Panc1 (cell line): ENCODE data around the gene GZF1. TPM values are rescaled to one million over a fixed set of nuclear protein-coding genes. Genes with fewer than 3 reads are reported as not detected.

ENCODE experiments used
- ATAC-seq: fragments of 200-7000 bp; cut with Tn5 transposase; 2 replicates; pipeline ENCODE4 v1.9.1; 2020; ENCODE audit warnings: mild to moderate bottlenecking, moderate library complexity
- BruUV-seq: library from RNA; stranded (reverse); fragments of 400-500 nt; replicated peaks from 2 replicates; lab custom pipeline; 2021; lab: Mats Ljungman, UMichigan
- CTCF ChIA-PET: fragments of 300-600 bp; sonication (Branson Sonifier 250); formaldehyde crosslinking; loops from one replicate; lab custom pipeline; 2022; ENCODE audit warnings: antibody characterized with exemption; lab: Charles Lee
- POLR2A ChIA-PET: fragments of 300-600 bp; sonication (Branson Sonifier 250); formaldehyde crosslinking; loops from one replicate; lab custom pipeline; 2022; ENCODE audit warnings: antibody characterized with exemption; lab: Charles Lee
- DNase-seq: peaks from one replicate; pipeline ENCODE4 v3.0.0-alpha.2; 2010; ENCODE audit warnings: low read depth, low spot score
- H3K27ac ChIP-seq: 2 replicates; pipeline ENCODE4 v1.5.1; 2011; ENCODE audit warnings: mild to moderate bottlenecking, low read length, inconsistent platforms
- H3K27me3 ChIP-seq: fragments of 200-500 bp; sonication (Bioruptor generic); 2 replicates; pipeline ENCODE4 v1.6.0; 2014; ENCODE audit warnings: low read length, inconsistent platforms; ENCODE audit not compliant: control insufficient read depth, insufficient read depth
- H3K36me3 ChIP-seq: fragments of 200-500 bp; sonication (Bioruptor generic); 2 replicates; pipeline ENCODE4 v1.5.1; 2014; ENCODE audit warnings: inconsistent platforms, mild to moderate bottlenecking, low read length, moderate library complexity; ENCODE audit not compliant: control insufficient read depth, insufficient read depth
- H3K4me1 ChIP-seq: 2 replicates; pipeline ENCODE4 v1.5.1; 2011; ENCODE audit warnings: inconsistent platforms, mild to moderate bottlenecking, low read length, moderate library complexity; ENCODE audit not compliant: control insufficient read depth, insufficient read depth
- H3K4me3 ChIP-seq, 2 experiments: 2 replicates each; pipeline ENCODE4 v1.5.1; 2011 to 2012; ENCODE audit warnings: low read depth in 2 of 2, low read length in 2 of 2, mild to moderate bottlenecking in 2 of 2, inconsistent platforms in 1 of 2, moderate library complexity in 1 of 2
- H3K9me3 ChIP-seq: fragments of 200-500 bp; sonication (Bioruptor generic); 2 replicates; pipeline ENCODE4 v1.5.1; 2014; ENCODE audit warnings: low read depth, mild to moderate bottlenecking, inconsistent platforms, low read length, moderate library complexity; ENCODE audit not compliant: control insufficient read depth, insufficient read depth
- POLR2AphosphoS5 ChIP-seq: IDR thresholded peaks from 2 replicates; pipeline ENCODE4 v1.6.1; 2012; ENCODE audit warnings: mild to moderate bottlenecking, low read depth, low read length, moderate library complexity
- REST ChIP-seq, 2 experiments: IDR thresholded peaks; 2 replicates each; pipeline ENCODE4 v1.6.1; 2011 to 2012; ENCODE audit warnings: low read depth in 2 of 2, control low read depth in 1 of 2, low read length in 1 of 2, mild to moderate bottlenecking in 1 of 2, moderate library complexity in 1 of 2; ENCODE audit not compliant: insufficient read depth in 1 of 2
- SIN3A ChIP-seq: IDR thresholded peaks from 2 replicates; pipeline ENCODE4 v1.6.1; 2012; ENCODE audit warnings: low read depth, mild to moderate bottlenecking, low read length, moderate library complexity, borderline replicate concordance; ENCODE audit not compliant: insufficient read depth
- TCF7L2 ChIP-seq: IDR thresholded peaks from 2 replicates; pipeline ENCODE4 v1.6.1; 2011; ENCODE audit warnings: mild to moderate bottlenecking, low read depth, low read length, inconsistent platforms
- in situ Hi-C: cut with HindIII; loops from 2 replicates; pipeline ENCODE4 v1.10.0; 2016; ENCODE audit warnings: low sequenced_read_pairs, low pct_unique_long_range_greater_than_20kb
- intact Hi-C: fragments of 100-400 bp; cut with micrococcal nuclease; formaldehyde crosslinking; loops from one replicate; pipeline ENCODE4 v1.10.0; 2022; ENCODE audit not compliant: unreplicated experiment
- total RNA-seq: library from RNA; stranded (reverse); gene quantifications from one replicate; pipeline ENCODE4 v1.2.1, GENCODE V29; 2021; ENCODE audit not compliant: unreplicated experiment
- TF ChIP-seq, protein P1 (sequence below): fragments of 450-650 bp; IDR thresholded peaks from 2 replicates; pipeline ENCODE4 v1.5.1; 2017; ENCODE audit warnings: mild to moderate bottlenecking

Gene GZF1
- total RNA-seq, 1 experiment from 2014 or later, result 18.0 TPM

DNA sequence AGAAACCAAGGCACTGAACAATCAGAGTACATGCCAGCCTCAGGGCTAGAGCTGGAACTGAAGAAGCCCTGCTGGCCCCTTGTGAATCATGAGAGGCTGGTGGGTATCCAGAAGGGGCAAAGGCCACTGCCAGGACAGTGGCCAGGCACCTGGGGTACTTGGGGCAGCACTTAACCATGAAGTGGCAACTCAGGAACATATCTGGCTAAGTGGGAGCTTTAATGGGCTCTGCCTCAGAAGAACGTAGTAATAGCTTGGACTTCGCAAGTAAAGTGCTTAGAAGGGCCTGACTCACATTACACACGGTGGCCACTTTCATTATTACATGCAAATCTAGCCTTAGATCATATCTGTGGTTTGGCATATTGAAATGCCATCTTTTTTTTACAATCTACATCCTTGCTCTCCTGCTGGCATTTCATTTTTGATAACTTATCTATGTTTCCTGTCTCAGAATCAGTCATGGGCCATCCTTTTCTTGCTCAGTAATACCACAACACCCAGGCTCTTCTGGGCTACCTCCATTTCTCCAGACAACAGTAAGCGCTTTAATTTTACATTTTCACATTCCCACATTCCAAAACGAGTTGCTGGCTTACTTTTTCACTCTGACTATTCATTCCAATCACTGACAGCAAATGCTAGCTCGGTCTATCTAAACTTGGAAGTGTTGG, 37.7 kb downstream of the GZF1 start:
- no peaks in the 10 kb centered on the region for H3K4me1 ChIP-seq
- ChIA-PET POLR2A (no interaction called here), CTCF (no interaction called here)
- no TSS peak for BruUV-seq
- no peaks in the 10 kb centered on the region for H3K27me3 ChIP-seq
- ATAC-seq (no peak), DNase-seq (no peak)
- in situ Hi-C loops, result no loop called here
- no peaks in the 10 kb centered on the region; the same call in 1 of the 2 replicates for H3K36me3 ChIP-seq
- intact Hi-C loops, result no loop called here
- TF ChIP-seq SIN3A, result no peak
- TF ChIP-seq, protein P1, sequence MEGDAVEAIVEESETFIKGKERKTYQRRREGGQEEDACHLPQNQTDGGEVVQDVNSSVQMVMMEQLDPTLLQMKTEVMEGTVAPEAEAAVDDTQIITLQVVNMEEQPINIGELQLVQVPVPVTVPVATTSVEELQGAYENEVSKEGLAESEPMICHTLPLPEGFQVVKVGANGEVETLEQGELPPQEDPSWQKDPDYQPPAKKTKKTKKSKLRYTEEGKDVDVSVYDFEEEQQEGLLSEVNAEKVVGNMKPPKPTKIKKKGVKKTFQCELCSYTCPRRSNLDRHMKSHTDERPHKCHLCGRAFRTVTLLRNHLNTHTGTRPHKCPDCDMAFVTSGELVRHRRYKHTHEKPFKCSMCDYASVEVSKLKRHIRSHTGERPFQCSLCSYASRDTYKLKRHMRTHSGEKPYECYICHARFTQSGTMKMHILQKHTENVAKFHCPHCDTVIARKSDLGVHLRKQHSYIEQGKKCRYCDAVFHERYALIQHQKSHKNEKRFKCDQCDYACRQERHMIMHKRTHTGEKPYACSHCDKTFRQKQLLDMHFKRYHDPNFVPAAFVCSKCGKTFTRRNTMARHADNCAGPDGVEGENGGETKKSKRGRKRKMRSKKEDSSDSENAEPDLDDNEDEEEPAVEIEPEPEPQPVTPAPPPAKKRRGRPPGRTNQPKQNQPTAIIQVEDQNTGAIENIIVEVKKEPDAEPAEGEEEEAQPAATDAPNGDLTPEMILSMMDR, result no peak
- TF ChIP-seq POLR2AphosphoS5, result no peak
- no peak for TF ChIP-seq REST (IDR thresholded peaks at IDR 0.05; ENCODE audit: insufficient read depth in 1 of 2, low read depth in 2 of 2, low read length in 1 of 2)
- TF ChIP-seq TCF7L2, result no peak
- no peak overlapping the region for H3K4me3 ChIP-seq
- no peaks in the 10 kb centered on the region for H3K9me3 ChIP-seq
- H3K27ac ChIP-seq, result no peak overlapping the region

DNA sequence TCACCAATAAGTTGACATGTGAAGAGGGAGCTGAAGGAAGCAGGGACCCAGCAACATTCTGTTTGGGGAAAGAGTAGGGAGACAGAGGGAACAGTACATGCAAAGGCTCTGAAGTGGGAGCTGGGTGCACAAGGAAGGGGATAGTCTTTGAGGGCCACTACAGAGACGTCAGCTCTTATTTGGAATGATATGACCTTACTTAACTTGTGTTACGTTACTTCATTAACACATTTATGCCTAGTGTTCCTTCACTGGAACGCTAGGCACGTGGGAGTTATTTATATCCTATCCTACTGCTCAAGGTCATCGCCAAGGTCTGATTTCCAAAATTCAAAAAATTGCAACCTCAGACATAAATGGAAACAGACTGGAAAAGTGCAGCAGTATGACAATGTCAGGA, 39.1 kb downstream of the GZF1 start:
- in situ Hi-C loops (no loop called here), intact Hi-C loops (no loop called here)
- TF ChIP-seq SIN3A (no peak), POLR2AphosphoS5 (no peak), TCF7L2 (no peak), REST (IDR thresholded peaks at IDR 0.05; ENCODE audit: insufficient read depth in 1 of 2, low read depth in 2 of 2, low read length in 1 of 2) (no peak)
- TF ChIP-seq, protein P1, result no peak
- H3K27me3 ChIP-seq, result no peaks in the 10 kb centered on the region
- no peak overlapping the region for H3K27ac ChIP-seq
- DNase-seq (no peak), ATAC-seq (no peak)
- no peak overlapping the region for H3K4me3 ChIP-seq
- no TSS peak for BruUV-seq
- no peaks in the 10 kb centered on the region for H3K36me3 ChIP-seq
- H3K4me1 ChIP-seq, result no peaks in the 10 kb centered on the region
- ChIA-PET POLR2A (no interaction called here), CTCF (no interaction called here)
- H3K9me3 ChIP-seq, result no peaks in the 10 kb centered on the region
